ENCODE data around the gene ZBED5. TPM values are rescaled to one million over a fixed set of nuclear protein-coding genes. Genes with fewer than 3 reads are reported as not detected.

The ZBED5 gene
- total and polyA plus RNA-seq, 2 of the 4 experiments (the other 2 are of a cell fraction) = 28.2 to 30.8 TPM

GRCh38 chr11:10824888-10825287 lies 33.0 kb downstream of the ZBED5 start:
- Histone ChIP-seq H2AK5ac (ENCODE audit: low read depth, low read length) (no peak overlapping the region), H2AK9ac (replicated peaks; ENCODE audit: low read depth, low read length, poor library complexity) (no peak overlapping the region), H3K4me1 (ENCODE audit: control insufficient read depth, insufficient read depth, low read length) (peaks cover 1% of the 10 kb centered on the region; the same call in 1 of the 2 replicates), H3K23ac (ENCODE audit: low read depth, low read length) (no peak overlapping the region), H3K9me3 (ENCODE audit: control insufficient read depth, insufficient read depth, low read length) (no peaks in the 10 kb centered on the region), H3K18ac (ENCODE audit: low read depth, low read length) (no peak overlapping the region), H3K9ac (ENCODE audit: low read depth, low read length) (no peak overlapping the region), H4K8ac (ENCODE audit: low read depth in 2 of 2, low read length in 2 of 2) (no peak overlapping the region), H3K14ac (replicated peaks; ENCODE audit: low read depth, low read length) (no peak overlapping the region), H3K4ac (ENCODE audit: low read depth, low read length) (no peak overlapping the region), H3K79me1 (ENCODE audit: low read depth in 1 of 2, low read length in 2 of 2) (no peaks in the 10 kb centered on the region), H3K27ac (ENCODE audit: insufficient read depth, low read length) (no peak overlapping the region), H4K20me1 (ENCODE audit: insufficient read depth, low read length) (no peaks in the 10 kb centered on the region), H3K56ac (ENCODE audit: extremely low read depth, insufficient read depth, low read length) (no peak overlapping the region), H2BK120ac (ENCODE audit: low read depth, low read length) (no peak overlapping the region), H3K9me1 (ENCODE audit: insufficient read depth, low read length) (no peaks in the 10 kb centered on the region), H3K27me3 (ENCODE audit: control insufficient read depth, insufficient read depth, low read length) (no peaks in the 10 kb centered on the region), H2BK20ac (ENCODE audit: low read depth, low read length) (no peak overlapping the region), H3K36me3 (ENCODE audit: control insufficient read depth, insufficient read depth, low read length) (no peaks in the 10 kb centered on the region), H4K5ac (ENCODE audit: low read depth, low read length) (no peak overlapping the region), H2BK5ac (ENCODE audit: low read depth, low read length, poor library complexity, severe bottlenecking) (no peak overlapping the region), H3K4me3 (ENCODE audit: insufficient read depth, low read depth, low read length) (no peak overlapping the region), H4K91ac (ENCODE audit: insufficient read depth, low read depth, low read length) (no peak overlapping the region), H2AFZ (replicated peaks; ENCODE audit: low read length, poor library complexity) (no peak overlapping the region), H2BK15ac (ENCODE audit: low read depth, low read length) (no peak overlapping the region), H3K4me2 (ENCODE audit: low read depth, low read length) (no peak overlapping the region)
- ChIA-PET CTCF (no interaction called here), POLR2A (ENCODE audit: unreplicated experiment) (no interaction called here)
- ATAC-seq (ENCODE audit: low read depth) (no peak), DNase-seq (no peak)
- intact Hi-C loops (cut with micrococcal nuclease) (no loop called here), dilution Hi-C loops (cut with HindIII; ENCODE audit: low sequenced_read_pairs, unreplicated experiment) (no loop called here), in situ Hi-C loops (cut with MboI; ENCODE audit: low sequenced_read_pairs) (no loop called here)
- BruUV-seq (replicated peaks) = no TSS peak
- no peak for TF ChIP-seq POLR2A (IDR thresholded peaks at IDR 0.05; ENCODE audit: low read depth, low read length)
- no peak for TF ChIP-seq NFE2L2 (IDR thresholded peaks at IDR 0.05; ENCODE audit: low read depth, low read length)
- TF ChIP-seq RCOR1 (IDR thresholded peaks at IDR 0.05; ENCODE audit: insufficient replicate concordance, low read length) = no peak
- TF ChIP-seq RFX5 (IDR thresholded peaks at IDR 0.05; ENCODE audit: low read depth, low read length) = no peak
- no peak for TF ChIP-seq USF2 (IDR thresholded peaks at IDR 0.05; ENCODE audit: low read depth, low read length)
- no peak for TF ChIP-seq SMC3 (IDR thresholded peaks at IDR 0.05; ENCODE audit: low read depth, low read length)
- TF ChIP-seq RAD21 (IDR thresholded peaks at IDR 0.05; ENCODE audit: low read length) = no peak
- no peak for TF ChIP-seq BHLHE40 (IDR thresholded peaks at IDR 0.05; ENCODE audit: low read depth, low read length)
- TF ChIP-seq FOS (IDR thresholded peaks at IDR 0.05; ENCODE audit: low read depth, low read length) = no peak
- TF ChIP-seq ELK1 (IDR thresholded peaks at IDR 0.05; ENCODE audit: borderline replicate concordance, low read depth, low read length) = no peak
- TF ChIP-seq MXI1 (IDR thresholded peaks at IDR 0.05; ENCODE audit: borderline replicate concordance, low read depth, low read length) = no peak
- no peak for TF ChIP-seq CEBPB (IDR thresholded peaks at IDR 0.05; ENCODE audit: low read depth, low read length)
- TF ChIP-seq MAZ (IDR thresholded peaks at IDR 0.05; ENCODE audit: borderline replicate concordance, low read depth, low read length) = no peak
- no peak for TF ChIP-seq CTCF (conservative IDR thresholded peaks at IDR 0.05; ENCODE audit: low read depth, low read length)
- no CpG with 5 or more reads among the region's 3 CpGs for WGBS, 2 experiments (ENCODE audit: extremely low coverage in 2 of 2, insufficient read length in 1 of 2)
